GM18517 (cell line): ENCODE measurements around the gene NUDCD2.
"Not testable (repeated sequence)": the region's sequence is repeated elsewhere in the genome, so short reads cannot be mapped to it uniquely, and the experiment has no call there.

ENCODE experiments used
- ATAC-seq: cut with Tn5 transposase; IDR thresholded peaks from one replicate; pipeline ENCODE4 v1.9.1; 2021; ENCODE audit warnings: mild to moderate bottlenecking, moderate library complexity; ENCODE audit not compliant: unreplicated experiment

The NUDCD2 gene

DNA sequence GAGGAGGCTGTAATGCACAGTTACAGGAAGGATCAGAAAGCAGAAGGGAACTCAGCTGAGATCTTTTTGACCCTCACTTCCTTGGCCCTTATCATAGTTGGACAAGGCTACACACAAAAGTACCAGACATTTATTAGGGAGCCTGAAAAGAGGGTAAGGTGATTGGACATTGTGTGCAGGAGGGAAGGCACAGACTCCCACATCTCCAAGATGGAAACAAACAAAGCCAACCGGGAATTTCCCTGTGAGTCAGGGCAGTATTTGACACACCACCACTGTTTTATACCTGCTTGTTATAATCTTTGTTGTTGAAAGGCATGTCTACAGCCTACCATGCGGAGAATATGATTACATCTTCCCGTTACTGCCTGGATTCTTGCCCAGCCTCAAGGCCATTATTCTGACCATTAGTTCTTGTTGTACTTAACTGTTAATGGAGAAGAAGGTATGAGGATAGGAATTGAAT lies 25.5 kb downstream of the NUDCD2 start:
- ATAC-seq, result no peak

DNA sequence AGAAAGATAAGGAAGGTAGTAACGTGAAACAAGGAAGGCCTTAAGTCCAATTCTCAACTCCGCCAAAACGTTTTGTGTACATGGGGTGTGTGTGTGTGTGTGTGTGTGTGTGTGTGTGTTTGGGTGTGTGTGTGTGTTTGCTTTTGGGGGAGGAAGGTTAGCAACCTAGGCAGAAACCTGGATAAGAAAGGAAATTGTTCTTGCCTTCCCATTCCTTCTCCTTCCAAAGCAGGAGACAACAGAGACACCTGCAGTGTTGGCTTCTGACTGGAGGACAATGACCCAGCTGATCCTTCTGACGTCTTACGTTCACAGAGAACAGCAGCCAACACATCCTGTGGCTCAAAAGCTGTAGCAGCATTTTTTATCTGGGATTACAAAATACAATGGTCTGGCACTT lies 26.6 kb downstream of the NUDCD2 start:
- no peak for ATAC-seq

DNA sequence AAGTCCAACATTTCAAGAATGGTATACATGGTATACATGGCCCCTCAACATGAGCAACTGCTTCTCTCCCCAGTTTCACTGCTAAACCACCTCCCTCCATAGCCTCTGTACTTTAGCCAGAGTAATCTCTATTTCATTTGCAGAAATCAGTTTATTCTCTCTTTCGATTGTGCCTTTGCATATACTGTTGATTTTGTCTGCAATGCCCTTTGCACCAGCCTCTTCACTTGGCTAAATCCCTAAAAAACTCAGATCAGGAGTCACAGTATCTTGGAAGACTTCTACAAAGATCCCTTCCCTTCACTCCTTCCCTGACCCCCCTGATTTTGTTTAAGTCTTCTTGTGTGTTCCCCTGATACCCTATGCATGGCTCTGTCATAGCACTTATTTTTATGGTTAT lies 27.4 kb downstream of the NUDCD2 start:
- ATAC-seq, result no peak

DNA sequence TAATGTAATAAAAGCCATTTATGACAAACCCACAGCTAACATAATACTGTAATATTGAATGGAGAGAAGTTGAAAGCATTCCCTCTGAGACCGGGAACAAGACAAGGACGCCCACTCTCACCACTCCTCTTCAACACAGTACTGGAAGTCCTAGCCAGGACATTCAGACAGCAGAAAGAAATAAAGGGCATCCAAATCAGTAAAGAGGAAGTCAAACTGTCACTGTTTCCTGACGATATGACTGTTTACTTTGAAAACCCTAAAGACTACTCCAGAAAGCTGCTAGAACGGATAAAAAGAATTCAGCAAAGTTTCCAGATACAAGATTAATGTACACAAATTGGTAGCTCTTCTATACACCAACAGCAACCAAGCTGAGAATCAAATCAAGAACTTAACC lies 33.8 kb downstream of the NUDCD2 start:
- ATAC-seq, result not testable (repeated sequence)

DNA sequence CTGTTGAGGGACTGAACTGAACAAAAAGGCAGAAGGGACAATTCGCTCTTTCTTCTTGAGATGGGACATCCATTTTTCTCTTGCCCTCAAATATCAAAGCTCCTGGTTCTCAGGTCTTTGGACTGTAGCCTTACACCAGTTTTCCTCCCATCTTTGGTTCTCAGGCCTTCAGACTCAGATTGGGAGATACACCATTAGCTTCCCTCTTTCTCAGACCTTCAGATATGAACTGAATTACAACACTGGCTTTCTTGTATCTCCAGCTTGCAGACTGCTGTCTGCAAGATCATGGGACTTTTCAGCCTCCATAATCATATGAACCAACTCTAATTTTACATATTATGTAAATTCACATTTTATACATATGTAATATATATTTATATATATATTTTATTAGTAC lies 35.1 kb downstream of the NUDCD2 start:
- no peak for ATAC-seq

DNA sequence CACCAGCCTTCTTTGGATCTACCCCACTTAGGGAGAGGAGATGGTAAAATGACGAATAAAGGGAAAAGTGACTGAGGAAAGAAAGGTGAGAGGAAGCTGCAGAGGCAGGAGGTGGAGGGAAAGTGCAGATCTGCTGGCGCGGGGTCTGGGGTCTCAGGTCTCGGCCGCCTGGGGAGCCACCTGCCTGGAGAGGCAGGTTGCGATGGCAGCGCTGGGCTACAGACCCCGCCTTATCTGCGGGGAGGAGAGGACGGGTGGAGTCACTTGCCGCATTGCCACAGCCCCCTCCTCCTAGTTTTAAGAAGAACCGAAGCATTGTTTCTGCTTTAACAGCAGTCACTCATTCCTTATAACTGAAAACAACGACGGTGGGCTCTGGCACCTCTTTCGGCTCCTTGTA lies 44.2 kb downstream of the NUDCD2 start:
- not testable (repeated sequence) for ATAC-seq

DNA sequence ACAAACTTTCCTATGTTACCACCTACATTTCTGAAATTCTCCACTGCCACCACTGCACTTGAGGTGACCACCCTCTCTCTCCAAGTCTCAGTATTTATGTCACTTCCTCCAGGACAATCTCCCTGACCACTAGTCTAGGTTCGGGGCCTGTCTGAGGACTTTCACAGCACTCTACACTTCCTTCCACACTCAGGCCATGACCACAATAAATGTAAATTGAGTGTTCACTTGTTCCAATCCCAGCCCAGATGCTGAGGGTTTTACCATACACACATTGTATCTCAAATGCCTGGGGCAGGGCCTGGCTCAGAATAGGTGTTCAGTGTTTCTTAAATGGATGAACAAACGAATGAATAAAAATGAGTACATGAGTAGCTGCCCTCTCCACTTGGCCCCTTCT lies 49.4 kb downstream of the NUDCD2 start:
- no peak for ATAC-seq

DNA sequence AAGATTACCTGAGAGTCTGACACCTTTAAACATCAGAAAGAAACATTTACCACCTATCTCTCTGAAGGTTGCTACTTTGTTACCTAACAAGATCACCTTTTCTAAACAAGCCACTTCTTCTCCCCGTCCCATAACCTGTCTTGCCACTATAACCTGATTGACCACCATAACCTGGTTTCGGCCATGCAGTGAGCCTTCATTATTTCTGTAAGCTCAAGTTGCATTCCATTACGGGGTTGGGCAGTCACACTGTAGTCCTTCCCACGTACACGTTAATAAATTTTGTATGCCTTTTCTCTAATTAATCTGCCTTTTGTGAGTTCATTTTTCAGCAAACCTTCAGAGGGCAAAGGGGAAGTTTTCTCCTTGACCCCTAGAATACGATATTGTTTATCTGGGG lies 50.5 kb downstream of the NUDCD2 start:
- no peak for ATAC-seq

DNA sequence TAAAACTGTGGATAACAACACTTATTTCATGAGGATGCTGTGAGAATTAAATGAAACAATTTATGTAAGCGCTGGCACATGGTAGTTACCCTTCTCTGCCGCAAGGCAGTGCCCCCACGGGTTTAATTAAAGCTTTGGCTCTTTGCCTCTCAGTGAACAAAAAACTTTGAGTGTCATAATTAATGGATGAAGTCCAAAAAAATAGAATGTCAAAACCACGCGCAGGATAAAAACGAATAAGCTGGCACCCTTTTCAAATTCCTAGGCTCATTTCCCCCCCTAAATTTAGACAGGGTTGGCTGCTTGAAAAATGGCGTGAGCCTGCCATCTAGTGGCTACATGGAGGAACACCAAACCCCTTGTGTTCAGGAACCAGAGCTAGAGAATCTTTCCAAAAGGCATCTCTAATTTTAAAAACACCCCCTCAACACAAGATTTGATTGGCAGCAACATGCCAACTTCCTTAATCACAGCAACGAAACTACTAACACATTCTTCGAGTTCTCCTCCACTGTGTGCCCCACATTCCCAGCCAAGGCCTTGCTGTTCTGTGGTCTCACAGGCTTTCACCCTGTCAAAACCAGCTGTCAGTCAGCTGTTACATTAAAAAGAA lies 51.5 kb downstream of the NUDCD2 start:
- ATAC-seq, result peak; percentile 78

DNA sequence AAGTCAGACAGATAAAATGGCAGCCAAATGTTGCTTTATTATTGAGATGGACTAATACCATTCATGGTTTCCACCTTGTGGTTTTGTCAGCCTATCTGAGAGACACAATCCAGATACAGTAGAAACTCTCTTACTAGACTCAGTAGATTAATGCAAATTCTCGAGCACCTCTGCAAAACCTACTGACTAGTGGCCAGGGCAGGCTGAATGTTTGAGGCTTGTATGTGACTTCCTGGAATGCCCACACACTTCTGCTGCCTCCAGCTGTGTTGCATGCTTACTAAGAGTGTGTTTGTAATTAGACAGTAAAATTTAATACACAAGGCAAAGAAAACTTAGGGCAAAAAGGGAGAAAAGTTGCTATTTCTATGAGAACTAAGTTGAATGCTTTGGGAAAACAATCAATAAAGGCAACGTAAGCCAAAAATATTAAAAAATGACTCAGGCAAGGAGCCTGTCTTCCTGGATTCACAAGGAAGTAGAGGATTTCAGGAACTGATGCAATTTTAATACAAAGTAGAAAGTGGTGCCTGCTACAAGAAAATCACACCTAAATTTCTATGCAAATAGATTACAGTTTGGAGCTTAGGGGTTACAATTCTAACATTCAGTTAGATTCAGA lies 52.8 kb downstream of the NUDCD2 start:
- peak; percentile 92 for ATAC-seq

DNA sequence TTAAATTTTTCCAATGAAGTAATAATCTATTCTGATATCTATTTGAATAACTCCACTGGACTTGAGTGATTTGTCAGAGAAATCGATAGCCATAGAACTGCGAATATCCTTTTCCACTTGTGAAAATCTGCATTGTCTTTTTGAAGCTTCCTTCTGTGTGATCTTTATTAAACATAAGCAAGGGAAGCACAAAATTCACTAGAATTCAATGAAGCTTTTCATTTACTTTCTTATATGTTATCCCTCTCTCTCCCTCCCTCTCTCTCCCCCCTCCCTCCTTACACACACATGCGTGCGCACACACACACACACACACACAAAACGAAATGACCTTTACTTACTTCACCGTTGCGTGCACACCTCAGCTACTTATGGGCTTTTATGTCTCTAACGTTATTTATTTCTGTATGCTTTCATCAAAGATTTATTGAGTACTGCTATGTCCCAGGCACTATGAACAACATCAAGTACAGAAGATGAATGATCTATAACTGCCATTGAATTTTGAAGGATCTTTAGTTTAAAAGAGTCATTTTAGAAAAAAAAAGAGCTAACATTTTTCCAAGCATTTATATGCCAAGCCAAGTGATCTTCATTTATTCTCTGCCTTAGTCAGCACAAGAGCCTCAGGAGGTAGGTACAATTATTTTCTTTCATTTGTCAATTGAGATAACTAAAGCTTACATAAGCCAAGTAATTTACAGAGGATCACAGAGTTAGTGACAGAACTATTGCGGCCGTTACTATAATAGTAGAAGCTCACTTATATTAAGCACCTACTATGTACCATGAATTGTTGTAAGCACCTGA lies 55.3 kb downstream of the NUDCD2 start:
- no peak for ATAC-seq

DNA sequence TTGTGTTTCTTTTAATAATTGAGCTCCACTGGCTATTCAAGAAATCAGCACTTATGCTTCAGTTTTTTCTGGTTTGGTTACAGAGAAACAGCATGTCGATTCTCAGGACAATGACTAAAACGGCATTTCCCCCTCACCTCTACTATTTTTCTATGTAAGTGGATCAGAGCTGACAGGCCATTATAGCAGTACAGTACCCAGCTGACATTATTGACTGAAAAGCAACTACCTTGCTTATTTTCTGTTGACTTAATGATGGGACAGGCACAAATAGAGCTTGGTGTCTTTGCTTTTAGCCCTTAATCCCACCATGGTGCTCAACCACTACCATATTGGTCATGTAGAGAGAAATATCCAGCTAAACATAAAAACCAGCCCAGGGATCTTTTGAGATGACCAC lies 57.9 kb downstream of the NUDCD2 start:
- ATAC-seq, result no peak

DNA sequence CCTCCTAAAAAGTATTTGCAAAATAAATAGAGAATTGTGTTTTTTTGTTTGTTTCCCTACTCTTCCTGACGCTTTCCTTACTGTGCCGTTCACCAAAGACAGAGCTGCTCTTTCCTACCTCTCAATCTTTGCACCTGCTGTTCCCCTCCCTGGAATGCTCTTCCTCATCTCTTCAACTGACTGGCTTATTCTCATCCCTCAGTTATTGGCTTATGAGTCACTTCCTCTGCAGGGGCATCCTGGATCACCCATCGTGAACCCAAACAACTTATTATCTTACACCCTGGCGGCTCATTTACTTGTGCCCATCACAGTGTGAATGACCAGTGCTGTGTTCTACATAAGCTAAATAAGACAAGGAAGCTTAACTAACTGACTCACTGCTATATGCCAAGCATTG lies 58.6 kb downstream of the NUDCD2 start:
- ATAC-seq, result no peak

DNA sequence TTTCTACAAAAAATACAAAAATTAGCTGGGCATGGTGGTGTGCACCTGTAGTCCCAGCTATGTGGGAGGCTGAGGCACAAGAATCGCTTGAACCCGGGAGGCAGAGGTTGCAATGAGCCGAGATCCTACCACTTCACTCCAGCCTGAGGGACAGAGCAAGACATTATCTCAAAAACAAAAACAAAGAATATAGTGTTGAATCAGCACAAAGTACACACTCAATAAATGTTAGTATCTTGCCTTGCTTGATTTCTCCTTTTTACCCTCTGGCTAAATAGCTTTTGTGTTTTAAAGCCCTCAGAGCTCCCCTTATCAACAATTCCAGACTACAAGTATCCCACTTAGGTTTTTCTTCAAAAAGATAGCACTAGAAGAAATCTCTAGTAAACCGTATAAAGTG lies 60.0 kb downstream of the NUDCD2 start:
- ATAC-seq, result no peak

DNA sequence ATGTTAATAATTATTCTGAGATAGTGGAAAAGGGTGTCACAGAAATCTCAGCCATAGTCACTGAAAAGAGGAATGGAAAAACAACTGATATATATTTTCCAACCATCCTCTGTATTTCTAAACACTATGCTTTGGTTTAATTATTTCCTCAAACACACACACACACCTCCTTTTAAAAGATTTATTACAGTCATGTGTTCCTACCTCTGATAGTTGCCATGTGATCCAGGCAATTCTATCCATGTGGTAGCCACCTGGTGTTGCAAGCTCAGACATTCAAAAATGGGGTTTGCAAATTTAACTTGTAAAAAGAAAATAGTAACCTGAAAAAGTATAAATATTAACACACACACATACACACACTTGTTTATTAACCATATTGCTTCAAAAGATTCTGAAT lies 62.5 kb downstream of the NUDCD2 start:
- ATAC-seq, result no peak

DNA sequence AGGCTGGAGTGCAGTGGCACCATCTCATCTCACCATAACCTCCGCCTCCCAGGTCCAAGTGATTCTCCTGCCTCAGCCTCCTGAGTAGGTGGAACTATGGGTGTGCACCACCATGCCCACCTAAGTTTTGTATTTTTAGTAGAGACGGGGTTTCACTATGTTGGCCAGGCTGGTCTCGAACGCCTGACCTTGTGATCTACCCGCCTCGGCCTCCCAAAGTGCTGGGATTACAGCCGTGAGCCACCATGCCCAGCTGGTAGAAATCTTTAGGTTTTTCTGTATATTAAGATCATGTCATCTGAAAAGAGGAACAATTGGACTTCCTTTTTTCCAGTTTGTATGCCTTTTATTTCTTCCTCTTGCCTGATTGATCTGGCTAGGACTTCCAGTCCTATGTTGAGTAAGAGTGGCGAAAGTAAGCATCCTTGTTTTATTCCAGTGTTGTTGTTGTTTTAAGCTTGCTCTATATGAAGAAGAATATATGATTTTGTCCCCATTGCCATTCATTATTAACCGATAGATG lies 63.0 kb downstream of the NUDCD2 start:
- ATAC-seq, result not testable (repeated sequence)
